GM13977 (cell line): ENCODE results near the gene BAZ2A.

Source experiments
- DNase-seq: peaks from one replicate; pipeline ENCODE4 v3.0.0; 2012; ENCODE audit warnings: low spot score
- CTCF ChIP-seq: IDR thresholded peaks from 2 replicates; pipeline ENCODE4 v1.5.1; 2012; ENCODE audit warnings: mild to moderate bottlenecking, control low read depth; ENCODE audit not compliant: insufficient read depth; ENCODE audit errors: extremely low read depth, missing control alignments
- in situ Hi-C: fragments of 300-500 bp; cut with MboI; formaldehyde crosslinking; loops from one replicate; pipeline ENCODE4 v1.12.0; 2022; ENCODE audit warnings: low sequenced_read_pairs, low pct_unique_long_range_greater_than_20kb, mixed read lengths, inconsistent platforms; ENCODE audit not compliant: unreplicated experiment

Gene BAZ2A

DNA sequence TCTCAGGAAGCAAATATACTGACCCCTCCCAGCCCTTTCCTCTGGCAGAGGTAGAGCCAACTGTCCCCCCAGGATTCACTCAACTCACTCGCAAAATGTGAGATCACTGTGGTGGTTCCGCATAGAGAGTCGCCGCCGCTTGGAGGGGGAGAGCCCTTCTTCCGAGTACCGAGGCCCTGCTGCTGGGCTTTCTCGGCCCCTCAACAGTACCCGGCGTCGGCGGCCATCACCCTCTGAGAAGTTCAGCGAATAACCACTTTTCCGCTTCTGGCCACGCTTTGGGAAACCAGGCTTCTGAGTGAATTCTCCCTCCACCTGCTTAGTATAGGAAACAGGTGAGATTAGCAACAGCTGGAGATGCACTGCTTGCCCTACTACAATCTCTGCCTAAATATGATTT lies 31.1 kb downstream of the BAZ2A start:
- DNase-seq = no peak
- TF ChIP-seq CTCF = no peak
- in situ Hi-C loops = no loop called here

DNA sequence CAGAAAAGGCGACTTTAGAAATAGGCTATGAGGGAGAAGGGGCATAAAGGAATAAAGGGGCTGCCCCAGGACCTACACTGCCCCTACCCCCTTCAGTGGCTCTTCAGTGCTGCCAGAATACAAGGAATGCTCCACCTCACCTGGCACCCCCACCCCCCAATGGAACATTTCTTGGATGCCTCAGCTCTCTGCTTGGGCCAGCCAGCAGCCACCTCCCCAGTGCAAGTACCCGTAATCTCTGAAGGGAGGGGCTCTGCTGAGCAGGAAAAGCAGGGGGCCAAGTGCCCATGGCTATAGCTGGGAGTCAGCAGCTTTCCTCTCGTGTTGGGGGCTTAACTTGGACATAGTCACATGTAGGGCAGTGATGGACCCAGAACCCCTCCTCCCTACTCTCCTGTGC lies 33.3 kb downstream of the BAZ2A start:
- in situ Hi-C loops = no loop called here

GRCh38 chr12:56593909-56594621 lies 36.1 kb downstream of the BAZ2A start:
- TF ChIP-seq CTCF = peak; percentile 88
- peak; percentile 72 for DNase-seq
- in situ Hi-C loops = no loop called here

More for the DNA sequence above, 33.3 kb downstream of the BAZ2A start:
- no peak for TF ChIP-seq CTCF
- no peak for DNase-seq

DNA sequence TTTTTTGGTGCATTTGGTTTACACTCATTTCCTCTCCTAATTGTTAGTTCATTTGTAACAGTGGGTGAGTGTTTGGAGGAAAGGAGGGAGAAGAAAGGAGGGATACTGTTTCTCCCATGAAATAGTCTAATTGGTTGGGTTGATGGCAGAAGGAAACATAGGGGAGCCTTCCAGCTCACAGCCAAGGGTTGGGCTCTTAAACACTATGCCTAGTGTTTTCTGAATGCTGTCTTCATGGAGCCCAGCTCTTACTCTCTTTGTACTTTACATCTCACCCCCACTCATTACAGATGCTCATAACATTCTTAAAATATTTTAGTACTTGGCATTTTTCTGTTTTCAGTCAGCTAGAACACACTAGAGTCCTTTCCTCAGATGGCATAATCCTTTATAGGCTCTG lies 38.2 kb downstream of the BAZ2A start:
- DNase-seq = no peak
- in situ Hi-C loops = no loop called here
- no peak for TF ChIP-seq CTCF

DNA sequence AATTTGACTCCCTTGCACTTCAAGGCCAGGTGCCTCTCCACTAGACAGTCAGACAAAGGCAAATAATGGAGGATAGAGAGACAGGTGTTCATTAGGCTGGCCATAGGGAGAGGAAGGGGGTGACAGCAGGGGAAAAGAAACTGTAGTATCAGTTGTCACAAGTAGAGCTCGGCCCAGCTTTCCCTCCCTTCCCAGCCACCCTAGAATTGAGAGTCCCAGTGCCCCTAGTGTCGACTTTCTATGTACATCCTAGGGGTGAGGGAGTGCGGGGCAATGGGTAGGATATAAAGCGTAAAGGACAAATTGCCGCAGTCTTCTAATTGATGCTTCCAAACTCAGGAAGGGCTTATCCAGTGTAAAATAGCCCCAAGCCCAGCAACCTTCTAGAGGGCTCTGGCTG lies 39.0 kb downstream of the BAZ2A start:
- DNase-seq = no peak
- no peak for TF ChIP-seq CTCF
- in situ Hi-C loops = no loop called here

DNA sequence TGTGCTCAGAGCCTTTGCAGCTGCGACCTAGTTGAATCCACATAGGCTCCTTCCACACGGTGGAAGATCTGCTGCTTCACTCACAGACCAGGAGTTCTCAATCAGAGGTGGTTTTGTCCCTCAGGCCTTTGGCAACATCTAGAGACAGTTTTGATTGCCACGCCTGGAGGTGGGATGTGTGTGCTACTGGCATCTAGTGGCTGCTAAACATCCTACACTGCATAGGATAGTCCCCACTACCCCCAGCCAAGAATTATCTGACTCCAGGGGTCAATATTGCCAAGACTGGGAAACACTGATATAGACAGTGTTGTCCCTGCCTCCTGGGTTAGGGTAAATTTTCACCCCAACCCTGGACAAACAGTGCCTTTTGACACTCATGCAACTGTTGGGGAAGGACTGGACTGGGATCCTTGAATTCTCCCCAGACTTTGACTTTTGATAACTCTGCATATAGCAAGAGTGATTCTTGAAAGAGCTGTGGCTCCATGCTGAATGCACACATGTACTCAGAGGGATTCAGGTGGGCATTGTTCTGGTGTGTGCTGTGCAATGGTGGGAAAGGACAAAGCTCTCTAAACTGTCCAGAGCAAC lies 39.8 kb downstream of the BAZ2A start:
- peak; percentile 65 for TF ChIP-seq CTCF
- DNase-seq = peak; percentile 54
- in situ Hi-C loops = no loop called here
